Lower lobe of right lung (tissue), 2 donors: ENCODE results near the gene EEPD1. TPM values are rescaled to one million over a fixed set of nuclear protein-coding genes. Genes with fewer than 3 reads are reported as not detected.

Experiments
- ATAC-seq, 2 donors: fragments of 200-7000 bp; cut with Tn5 transposase; one replicate each; pipeline ENCODE4 v1.9.1; 2020 to 2022; ENCODE audit warnings: mild to moderate bottlenecking in 2 of 2, moderate library complexity in 2 of 2
- DNase-seq: peaks from one replicate; pipeline ENCODE4 v3.0.0-alpha.2; 2020
- H3K27ac ChIP-seq: fragments of 200-600 bp; one replicate; pipeline ENCODE4 v1.8.0; 2022
- H3K27me3 ChIP-seq: fragments of 200-600 bp; one replicate; pipeline ENCODE4 v1.8.0; 2022; ENCODE audit warnings: low read depth
- H3K36me3 ChIP-seq: fragments of 200-600 bp; one replicate; pipeline ENCODE4 v1.8.0; 2022; ENCODE audit warnings: mild to moderate bottlenecking
- H3K4me1 ChIP-seq: fragments of 200-600 bp; one replicate; pipeline ENCODE4 v1.8.0; 2022
- H3K4me3 ChIP-seq: fragments of 200-600 bp; one replicate; pipeline ENCODE4 v1.8.0; 2022; ENCODE audit warnings: mild to moderate bottlenecking
- H3K9me3 ChIP-seq: fragments of 200-600 bp; one replicate; pipeline ENCODE4 v1.8.0; 2022
- intact Hi-C: fragments of 100-400 bp; cut with DNase I; formaldehyde crosslinking; loops from one replicate; pipeline ENCODE4 v1.11.0; 2022
- total RNA-seq: library from RNA; stranded (reverse); fragmentation: NEBNext Ultra II Directional; extraction: Animal tissue kit (Norgen Biotek cat#: 25700); gene quantifications from one replicate; pipeline ENCODE4 v1.2.1, GENCODE V29; 2021
- TF ChIP-seq, protein P1 (sequence below): fragments of 200-600 bp; IDR thresholded peaks from one replicate; pipeline ENCODE4 v1.8.0; 2022; ENCODE audit warnings: antibody characterized with exemption, mild to moderate bottlenecking
- donor health status: DM: no; HTN: yes; CAD: no; lungs with severe emphysema.

Gene EEPD1
- total RNA-seq, 1 donor from 2014 or later, result 7.9 TPM

- Histone ChIP-seq H3K4me1 (peaks cover 2% of the 10 kb centered on the region), H3K27ac (no peak overlapping the region), H3K9me3 (no peaks in the 10 kb centered on the region), H3K27me3 (no peaks in the 10 kb centered on the region), H3K4me3 (no peak overlapping the region), H3K36me3 (no peaks in the 10 kb centered on the region)
- ATAC-seq (no peak), DNase-seq (no peak)
- TF ChIP-seq, protein P1, sequence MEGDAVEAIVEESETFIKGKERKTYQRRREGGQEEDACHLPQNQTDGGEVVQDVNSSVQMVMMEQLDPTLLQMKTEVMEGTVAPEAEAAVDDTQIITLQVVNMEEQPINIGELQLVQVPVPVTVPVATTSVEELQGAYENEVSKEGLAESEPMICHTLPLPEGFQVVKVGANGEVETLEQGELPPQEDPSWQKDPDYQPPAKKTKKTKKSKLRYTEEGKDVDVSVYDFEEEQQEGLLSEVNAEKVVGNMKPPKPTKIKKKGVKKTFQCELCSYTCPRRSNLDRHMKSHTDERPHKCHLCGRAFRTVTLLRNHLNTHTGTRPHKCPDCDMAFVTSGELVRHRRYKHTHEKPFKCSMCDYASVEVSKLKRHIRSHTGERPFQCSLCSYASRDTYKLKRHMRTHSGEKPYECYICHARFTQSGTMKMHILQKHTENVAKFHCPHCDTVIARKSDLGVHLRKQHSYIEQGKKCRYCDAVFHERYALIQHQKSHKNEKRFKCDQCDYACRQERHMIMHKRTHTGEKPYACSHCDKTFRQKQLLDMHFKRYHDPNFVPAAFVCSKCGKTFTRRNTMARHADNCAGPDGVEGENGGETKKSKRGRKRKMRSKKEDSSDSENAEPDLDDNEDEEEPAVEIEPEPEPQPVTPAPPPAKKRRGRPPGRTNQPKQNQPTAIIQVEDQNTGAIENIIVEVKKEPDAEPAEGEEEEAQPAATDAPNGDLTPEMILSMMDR, result no peak
- intact Hi-C loops, result no loop called here
Observed at GRCh38 chr7:36185092-36185491, 32.0 kb downstream of the EEPD1 start.

DNA sequence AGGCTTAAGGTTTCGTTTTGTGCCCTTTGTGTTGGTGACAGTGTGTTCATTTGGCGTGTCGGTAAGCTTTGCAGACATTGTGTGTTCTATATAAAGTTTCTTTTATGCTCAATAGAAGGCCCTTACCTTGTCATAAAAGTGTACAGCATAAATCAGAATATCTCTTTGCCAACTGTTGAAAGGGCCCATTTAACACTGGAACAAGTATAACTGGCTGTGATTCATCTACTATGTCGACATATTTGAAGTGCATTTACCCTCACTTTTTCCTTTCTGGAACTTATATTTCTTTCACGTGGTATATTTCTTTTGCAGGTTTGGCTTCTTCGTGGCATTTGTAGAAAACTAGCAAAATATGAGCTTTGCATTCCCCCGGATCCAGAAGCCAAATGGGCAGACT, 32.7 kb downstream of the EEPD1 start:
- intact Hi-C loops, result no loop called here
- Histone ChIP-seq H3K27ac (no peak overlapping the region), H3K27me3 (no peaks in the 10 kb centered on the region), H3K9me3 (no peaks in the 10 kb centered on the region), H3K4me3 (no peak overlapping the region), H3K4me1 (no peaks in the 10 kb centered on the region), H3K36me3 (no peaks in the 10 kb centered on the region)
- TF ChIP-seq, protein P1, result no peak
- ATAC-seq (no peak), DNase-seq (no peak)

- ATAC-seq (no peak), DNase-seq (no peak)
Observed at GRCh38 chr7:36186359-36187121, 33.5 kb downstream of the EEPD1 start.

DNA sequence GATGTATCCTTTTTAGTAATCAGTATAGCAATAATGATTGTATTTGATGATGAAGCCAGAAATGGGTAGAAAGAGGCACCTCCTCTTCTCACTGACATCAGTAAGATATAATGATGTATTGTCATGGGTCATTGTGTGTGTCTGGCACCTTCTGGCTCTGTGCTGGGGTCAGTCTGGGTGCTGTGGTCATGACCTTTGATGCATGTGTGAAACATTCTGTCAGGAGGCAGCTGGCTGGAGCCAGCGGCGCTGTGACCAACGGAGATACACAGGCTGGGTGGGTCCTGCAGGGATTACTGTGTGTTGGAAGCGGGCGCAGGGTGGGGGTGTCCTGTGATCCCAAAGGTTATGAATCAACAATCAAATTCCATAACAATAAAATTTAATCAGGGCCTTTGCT, 35.2 kb downstream of the EEPD1 start:
- no peak for DNase-seq
- H3K27me3 ChIP-seq, result no peaks in the 10 kb centered on the region
- H3K27ac ChIP-seq, result no peak overlapping the region
- ATAC-seq, result no peak
- intact Hi-C loops, result no loop called here
- H3K9me3 ChIP-seq, result no peaks in the 10 kb centered on the region
- no peaks in the 10 kb centered on the region for H3K4me1 ChIP-seq
- no peak overlapping the region for H3K4me3 ChIP-seq
- TF ChIP-seq, protein P1, result no peak
- H3K36me3 ChIP-seq, result no peaks in the 10 kb centered on the region

More at GRCh38 chr7:36186359-36187121, 33.5 kb downstream of the EEPD1 start:
- intact Hi-C loops, result no loop called here
- no peak overlapping the region for H3K4me3 ChIP-seq
- H3K4me1 ChIP-seq, result no peaks in the 10 kb centered on the region
- no peaks in the 10 kb centered on the region for H3K27me3 ChIP-seq
- H3K9me3 ChIP-seq, result no peaks in the 10 kb centered on the region
- no peak overlapping the region for H3K27ac ChIP-seq
- no peaks in the 10 kb centered on the region for H3K36me3 ChIP-seq
- TF ChIP-seq, protein P1, result no peak

DNA sequence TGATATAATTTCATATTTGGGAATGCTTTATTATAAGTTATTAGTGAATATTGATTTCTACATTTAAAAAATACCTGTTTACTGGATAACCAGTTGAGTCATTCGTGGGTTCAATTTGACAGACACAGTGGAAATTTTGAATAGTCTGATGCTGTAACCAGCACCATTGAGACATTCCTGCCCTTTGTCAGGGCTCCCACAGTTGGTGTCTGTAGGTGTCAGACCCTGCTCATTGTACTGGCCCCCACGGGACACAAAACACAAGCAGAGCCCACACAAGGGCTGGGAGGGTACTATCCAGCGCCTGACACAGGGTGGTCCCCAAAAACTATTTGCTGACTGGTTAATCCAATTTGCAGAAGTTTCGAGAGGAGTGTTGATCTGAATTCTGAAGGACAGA, 35.9 kb downstream of the EEPD1 start:
- DNase-seq (no peak), ATAC-seq (no peak)
- TF ChIP-seq, protein P1, result no peak
- Histone ChIP-seq H3K36me3 (no peaks in the 10 kb centered on the region), H3K4me3 (no peak overlapping the region), H3K9me3 (no peaks in the 10 kb centered on the region), H3K27me3 (no peaks in the 10 kb centered on the region), H3K27ac (no peak overlapping the region), H3K4me1 (no peaks in the 10 kb centered on the region)
- intact Hi-C loops, result no loop called here
